SK-N-SH (cell line): ENCODE measurements around the gene ABCC12. TPM values are rescaled to one million over a fixed set of nuclear protein-coding genes. Genes with fewer than 3 reads are reported as not detected.

Experiments
- CTCF ChIA-PET: fragments of 300-600, 350-600 bp; formaldehyde crosslinking; extraction: SDS; loops from one replicate; lab custom pipeline; 2021; lab: Yijun Ruan, JAX
- POLR2A ChIA-PET: fragments of 350-600 bp; sonication (Branson Sonifier 250); formaldehyde crosslinking; extraction: SDS; loops from one replicate; lab custom pipeline; 2020; ENCODE audit warnings: antibody characterized with exemption, inconsistent platforms; lab: Yijun Ruan, JAX
- DNase-seq: peaks from one replicate; pipeline ENCODE4 v3.0.0; 2012
- H2AFZ ChIP-seq: fragments of 200-600 bp; sonication (generic); 2 replicates; pipeline ENCODE4 v1.8.1; 2016; ENCODE audit warnings: antibody characterized with exemption, mild to moderate bottlenecking, low read depth
- H3F3A ChIP-seq: fragments of 200-600 bp; sonication (generic); replicated peaks from 2 replicates; pipeline ENCODE3; 2016; ENCODE audit warnings: antibody characterized with exemption, mild to moderate bottlenecking; ENCODE audit not compliant: insufficient read depth
- H3K27ac ChIP-seq, 2 experiments: fragments of 200-500 bp in 1 of 2; fragments of 200-600 bp in 1 of 2; sonication (Bioruptor generic) in 1 of 2; sonication (generic), shearing (Covaris generic) in 1 of 2; 2 replicates each; pipeline versions ENCODE4 v1.5.1 to v1.6.1; 2014 to 2016; ENCODE audit warnings: low read depth in 2 of 2, inconsistent platforms in 1 of 2, low read length in 1 of 2, mild to moderate bottlenecking in 1 of 2, mixed read lengths in 1 of 2
- H3K27me3 ChIP-seq: fragments of 200-600 bp; sonication (generic), shearing (Covaris generic); 2 replicates; pipeline ENCODE4 v1.6.1; 2016; ENCODE audit warnings: mixed run types; ENCODE audit not compliant: insufficient read depth
- H3K36me3 ChIP-seq, 2 experiments: fragments of 200-500 bp in 1 of 2; fragments of 200-600 bp in 1 of 2; sonication (Bioruptor generic) in 1 of 2; sonication (generic) in 1 of 2; replicated peaks in 1 of 2; 2 replicates each; pipeline versions ENCODE3 to v1.5.1; 2014 to 2016; ENCODE audit warnings: low read length in 1 of 2, mild to moderate bottlenecking in 1 of 2; ENCODE audit not compliant: insufficient read depth in 2 of 2, control insufficient read depth in 1 of 2
- H3K4me1 ChIP-seq, 2 experiments: fragments of 200-500 bp in 1 of 2; fragments of 200-600 bp in 1 of 2; sonication (Bioruptor generic) in 1 of 2; sonication (generic), shearing (Covaris generic) in 1 of 2; 2 replicates each; pipeline versions ENCODE4 v1.5.1 to v1.6.1; 2014 to 2016; ENCODE audit warnings: low read depth in 1 of 2, low read length in 1 of 2, mixed run types in 1 of 2; ENCODE audit not compliant: insufficient read depth in 2 of 2, control insufficient read depth in 1 of 2
- H3K4me2 ChIP-seq: fragments of 200-600 bp; sonication (generic), shearing (Covaris generic); 2 replicates; pipeline ENCODE4 v1.6.1; 2017; ENCODE audit warnings: mixed run types
- H3K4me3 ChIP-seq, 2 experiments: fragments of 200-500 bp in 1 of 2; fragments of 200-600 bp in 1 of 2; sonication (Bioruptor generic) in 1 of 2; sonication (generic), shearing (Covaris generic) in 1 of 2; 2 replicates each; pipeline versions ENCODE4 v1.5.1 to v1.8.1; 2014 to 2016; ENCODE audit warnings: low read depth in 2 of 2, inconsistent platforms in 1 of 2, low read length in 1 of 2, mild to moderate bottlenecking in 1 of 2, mixed read lengths in 1 of 2, moderate library complexity in 1 of 2
- H3K79me2 ChIP-seq: fragments of 200-600 bp; sonication (generic); 2 replicates; pipeline ENCODE4 v1.8.1; 2017; ENCODE audit warnings: mild to moderate bottlenecking; ENCODE audit not compliant: insufficient read depth
- H3K9ac ChIP-seq: fragments of 200-600 bp; sonication (generic); 2 replicates; pipeline ENCODE4 v1.6.1; 2017; ENCODE audit warnings: mixed run types
- H3K9me2 ChIP-seq: fragments of 200-600 bp; sonication (generic); 2 replicates; pipeline ENCODE4 v1.6.1; 2017; ENCODE audit warnings: mixed run types
- H3K9me3 ChIP-seq: fragments of 200-600 bp; sonication (generic); 2 replicates; pipeline ENCODE4 v1.6.1; 2017; ENCODE audit warnings: mixed run types, mild to moderate bottlenecking, moderate library complexity
- H4K20me1 ChIP-seq: fragments of 200-600 bp; sonication (generic); 2 replicates; pipeline ENCODE4 v1.6.1; 2017; ENCODE audit warnings: mild to moderate bottlenecking, mixed run types; ENCODE audit not compliant: insufficient read depth
- EP300 ChIP-seq, 2 experiments: IDR thresholded peaks; 2 replicates each; pipeline versions ENCODE4 v1.4.0 to v1.6.1; 2012; ENCODE audit warnings: borderline replicate concordance in 1 of 2, low read depth in 1 of 2, low read length in 1 of 2
- GABPA ChIP-seq: IDR thresholded peaks from 2 replicates; pipeline ENCODE4 v1.4.0; 2012; ENCODE audit warnings: low read depth, mild to moderate bottlenecking
- GATA2 ChIP-seq: sonication (generic); formaldehyde crosslinking; IDR thresholded peaks from 2 replicates; pipeline ENCODE4 v1.5.0; 2020; ENCODE audit warnings: mild to moderate bottlenecking, missing genetic modification reagents
- MEF2A ChIP-seq: IDR thresholded peaks from 2 replicates; pipeline ENCODE4 v1.4.0; 2012; ENCODE audit warnings: low read depth, borderline replicate concordance
- NRF1 ChIP-seq: IDR thresholded peaks from 2 replicates; pipeline ENCODE4 v1.6.1; 2012; ENCODE audit warnings: low read depth, mild to moderate bottlenecking, low read length
- RXRA ChIP-seq: IDR thresholded peaks from 2 replicates; pipeline ENCODE4 v1.4.0; 2012; ENCODE audit warnings: low read depth, mild to moderate bottlenecking, borderline replicate concordance
- SIN3A ChIP-seq: IDR thresholded peaks from 2 replicates; pipeline ENCODE4 v1.6.1; 2012; ENCODE audit warnings: low read depth, mild to moderate bottlenecking, low read length, moderate library complexity, borderline replicate concordance
- WGBS: methylation state at CpG from one replicate; pipeline ENCODE4 v1.1.6; 2017; ENCODE audit warnings: low lambda C conversion rate; 5-methylcytosine and 5-hydroxymethylcytosine counted together
- polyA plus RNA-seq, 3 experiments: library from polyadenylated mRNA; depleted of rRNA; stranded (reverse); fragments of >200 nt; gene quantifications; 2 replicates each; pipeline ENCODE4 v1.2.3, GENCODE V29; 2012
- TF ChIP-seq, protein P1 (sequence below): IDR thresholded peaks from 2 replicates; pipeline ENCODE4 v1.4.0; 2012; ENCODE audit warnings: low read depth, borderline replicate concordance
- TF ChIP-seq, protein P2 (sequence below): fragments of 150-350 bp; IDR thresholded peaks from 2 replicates; pipeline ENCODE4 v1.6.1; 2016; ENCODE audit warnings: mild to moderate bottlenecking, low read depth, low read length
- TF ChIP-seq, protein P3 (sequence below): IDR thresholded peaks from 2 replicates; pipeline ENCODE4 v1.4.0; 2012; ENCODE audit warnings: low read depth, borderline replicate concordance

The ABCC12 gene
- polyA plus RNA-seq, 1 of the 3 experiments (the other 2 are of a cell fraction), result not detected

DNA sequence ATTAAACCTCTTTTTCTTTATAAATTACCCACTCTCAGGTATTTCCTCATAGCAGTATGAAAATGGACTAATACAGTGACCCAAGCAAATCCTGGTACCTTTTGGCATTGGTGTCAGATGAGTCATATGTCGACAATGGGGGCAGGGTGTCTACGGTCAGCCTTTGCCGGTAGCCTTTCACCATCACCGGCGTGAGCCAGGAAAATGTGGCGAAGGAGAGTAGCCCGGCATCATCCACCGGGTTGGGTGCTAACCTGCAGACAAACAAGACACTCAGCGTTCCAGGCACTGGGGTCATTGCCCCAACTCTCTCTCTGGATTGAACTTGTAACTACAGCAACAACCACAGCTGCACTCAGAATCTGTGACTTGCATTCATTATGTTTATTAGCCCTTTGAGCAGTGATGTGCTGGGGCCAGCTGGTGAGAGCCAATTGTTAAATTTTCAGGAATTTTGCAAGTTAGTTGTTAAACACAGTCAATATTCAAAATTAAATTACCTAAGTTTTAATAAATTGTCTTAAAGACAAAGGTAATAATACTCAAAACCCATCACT, 11.9 kb downstream of the ABCC12 start:
- no peak for DNase-seq
- no peaks in the 10 kb centered on the region for H3K9me2 ChIP-seq
- WGBS, result over 99% methylated on average over 9 of the region's 9 CpGs
- CTCF ChIA-PET, result no interaction called here
- no peak overlapping the region for H3K4me2 ChIP-seq
- no peak overlapping the region for H3K9ac ChIP-seq
- H3K27me3 ChIP-seq, result no peaks in the 10 kb centered on the region
- no peaks in the 10 kb centered on the region for H3K4me1 ChIP-seq
- no peaks in the 10 kb centered on the region for H4K20me1 ChIP-seq
- no peak overlapping the region for H2AFZ ChIP-seq
- H3K36me3 ChIP-seq, result no peaks in the 10 kb centered on the region
- H3K27ac ChIP-seq, result no peak overlapping the region
- no peaks in the 10 kb centered on the region for H3F3A ChIP-seq
- POLR2A ChIA-PET, result no interaction called here
- H3K9me3 ChIP-seq, result no peaks in the 10 kb centered on the region
- H3K79me2 ChIP-seq, result no peaks in the 10 kb centered on the region
- no peak overlapping the region for H3K4me3 ChIP-seq
- TF ChIP-seq GATA2 (CRISPR knock-in tag) (no peak), SIN3A (no peak), MEF2A (no peak), GABPA (no peak), NRF1 (no peak)
- TF ChIP-seq, protein P1, sequence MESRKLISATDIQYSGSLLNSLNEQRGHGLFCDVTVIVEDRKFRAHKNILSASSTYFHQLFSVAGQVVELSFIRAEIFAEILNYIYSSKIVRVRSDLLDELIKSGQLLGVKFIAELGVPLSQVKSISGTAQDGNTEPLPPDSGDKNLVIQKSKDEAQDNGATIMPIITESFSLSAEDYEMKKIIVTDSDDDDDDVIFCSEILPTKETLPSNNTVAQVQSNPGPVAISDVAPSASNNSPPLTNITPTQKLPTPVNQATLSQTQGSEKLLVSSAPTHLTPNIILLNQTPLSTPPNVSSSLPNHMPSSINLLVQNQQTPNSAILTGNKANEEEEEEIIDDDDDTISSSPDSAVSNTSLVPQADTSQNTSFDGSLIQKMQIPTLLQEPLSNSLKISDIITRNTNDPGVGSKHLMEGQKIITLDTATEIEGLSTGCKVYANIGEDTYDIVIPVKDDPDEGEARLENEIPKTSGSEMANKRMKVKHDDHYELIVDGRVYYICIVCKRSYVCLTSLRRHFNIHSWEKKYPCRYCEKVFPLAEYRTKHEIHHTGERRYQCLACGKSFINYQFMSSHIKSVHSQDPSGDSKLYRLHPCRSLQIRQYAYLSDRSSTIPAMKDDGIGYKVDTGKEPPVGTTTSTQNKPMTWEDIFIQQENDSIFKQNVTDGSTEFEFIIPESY, result no peak
- TF ChIP-seq, protein P2, sequence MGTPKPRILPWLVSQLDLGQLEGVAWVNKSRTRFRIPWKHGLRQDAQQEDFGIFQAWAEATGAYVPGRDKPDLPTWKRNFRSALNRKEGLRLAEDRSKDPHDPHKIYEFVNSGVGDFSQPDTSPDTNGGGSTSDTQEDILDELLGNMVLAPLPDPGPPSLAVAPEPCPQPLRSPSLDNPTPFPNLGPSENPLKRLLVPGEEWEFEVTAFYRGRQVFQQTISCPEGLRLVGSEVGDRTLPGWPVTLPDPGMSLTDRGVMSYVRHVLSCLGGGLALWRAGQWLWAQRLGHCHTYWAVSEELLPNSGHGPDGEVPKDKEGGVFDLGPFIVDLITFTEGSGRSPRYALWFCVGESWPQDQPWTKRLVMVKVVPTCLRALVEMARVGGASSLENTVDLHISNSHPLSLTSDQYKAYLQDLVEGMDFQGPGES, result no peak
- TF ChIP-seq, all 33 proteins: peak for 0

DNA sequence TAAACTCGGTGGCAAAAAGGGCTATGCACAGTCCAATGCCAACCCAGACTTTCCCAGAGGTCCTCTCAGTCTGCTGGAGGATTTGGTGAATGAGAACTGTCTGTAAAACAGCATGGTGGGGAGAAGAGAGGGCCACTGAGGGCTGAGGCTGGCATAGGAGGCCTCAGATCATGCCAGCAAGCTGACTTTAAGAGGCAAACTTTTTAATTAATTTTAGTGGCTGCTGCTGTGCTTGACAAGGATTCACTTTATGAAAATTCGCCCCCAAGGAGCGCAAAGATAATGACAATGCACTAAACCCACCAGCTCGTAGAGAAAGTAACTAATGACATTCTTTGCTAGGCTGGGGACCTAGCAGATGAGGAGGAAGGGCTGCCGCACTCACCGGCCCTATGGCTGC, 15.0 kb downstream of the ABCC12 start:
- H4K20me1 ChIP-seq, result no peaks in the 10 kb centered on the region
- H3K9me2 ChIP-seq, result no peaks in the 10 kb centered on the region
- no peak overlapping the region for H3K27ac ChIP-seq
- H3K4me2 ChIP-seq, result no peak overlapping the region
- H2AFZ ChIP-seq, result no peak overlapping the region
- no peaks in the 10 kb centered on the region for H3K27me3 ChIP-seq
- no peak for DNase-seq
- no peaks in the 10 kb centered on the region; a peak in 1 of 4 replicates for H3K4me1 ChIP-seq
- no peak overlapping the region for H3K9ac ChIP-seq
- ChIA-PET CTCF (interaction anchor here (1.3 kb wide), 2 partner anchors 16 to 17 kb away, joined by 3 read pairs; no protein-coding TSS in a partner anchor), POLR2A (no interaction called here)
- WGBS, result 85% methylated on average over 6 of the region's 6 CpGs
- H3K79me2 ChIP-seq, result no peaks in the 10 kb centered on the region
- no peaks in the 10 kb centered on the region for H3K36me3 ChIP-seq
- TF ChIP-seq EP300 (IDR thresholded peaks at IDR 0.05; ENCODE audit: borderline replicate concordance in 1 of 2, low read depth in 1 of 2, low read length in 1 of 2) (no peak), RXRA (no peak)
- TF ChIP-seq, protein P3, sequence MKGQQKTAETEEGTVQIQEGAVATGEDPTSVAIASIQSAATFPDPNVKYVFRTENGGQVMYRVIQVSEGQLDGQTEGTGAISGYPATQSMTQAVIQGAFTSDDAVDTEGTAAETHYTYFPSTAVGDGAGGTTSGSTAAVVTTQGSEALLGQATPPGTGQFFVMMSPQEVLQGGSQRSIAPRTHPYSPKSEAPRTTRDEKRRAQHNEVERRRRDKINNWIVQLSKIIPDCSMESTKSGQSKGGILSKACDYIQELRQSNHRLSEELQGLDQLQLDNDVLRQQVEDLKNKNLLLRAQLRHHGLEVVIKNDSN, result no peak
- H3K9me3 ChIP-seq, result no peaks in the 10 kb centered on the region
- no peak overlapping the region for H3K4me3 ChIP-seq
- H3F3A ChIP-seq, result no peaks in the 10 kb centered on the region
